SKM-1 treated with dmso at 0.1 percent for 144 hours (cell line): ENCODE measurements around the gene RNF113A.
"Not testable (repeated sequence)": the region's sequence is repeated elsewhere in the genome, so short reads cannot be mapped to it uniquely, and the experiment has no call there.

Experiments
- DNase-seq: peaks from one replicate; lab custom pipeline; 2025; ENCODE audit not compliant: unreplicated experiment; lab: John Stamatoyannopoulos, UW

Gene RNF113A

DNA sequence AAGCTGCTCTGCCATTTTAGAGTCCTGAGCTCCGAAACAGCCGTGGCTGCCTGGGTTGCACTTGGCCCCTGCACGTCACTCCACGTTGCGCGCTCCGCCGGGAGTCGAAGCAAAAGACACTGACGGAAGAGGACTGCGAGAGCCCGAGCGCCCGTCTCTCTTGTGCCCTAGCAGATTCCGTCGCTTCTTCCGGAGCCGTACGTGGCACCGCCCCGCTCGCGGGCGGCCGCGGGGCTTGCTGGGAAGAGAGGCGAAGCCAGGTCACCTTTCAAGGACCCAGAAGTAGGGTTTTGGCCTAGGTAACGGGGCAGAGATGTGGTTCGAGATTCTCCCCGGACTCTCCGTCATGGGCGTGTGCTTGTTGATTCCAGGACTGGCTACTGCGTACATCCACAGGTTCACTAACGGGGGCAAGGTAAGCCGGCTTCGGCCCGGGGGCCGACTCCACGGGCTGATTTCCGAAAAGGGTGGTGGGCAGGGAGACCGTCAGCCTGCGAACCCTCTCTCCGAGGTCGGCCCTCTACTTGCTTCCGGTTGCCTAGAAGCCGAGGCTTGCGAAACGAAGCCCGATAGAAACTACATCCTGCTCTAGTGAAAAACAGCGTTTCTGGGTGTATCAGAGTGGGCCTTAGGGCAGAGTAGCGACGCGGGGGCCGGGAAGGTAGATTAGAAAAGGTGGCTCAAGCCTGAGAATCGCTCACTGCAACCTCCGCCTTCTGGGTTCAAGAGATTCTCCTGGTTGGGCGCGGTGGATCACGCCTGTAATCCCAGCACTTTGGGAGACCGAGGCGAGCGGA lies at the start of gene RNF113A, which contains the start of gene NDUFA1:
TSS of gene RNF113A (minus strand) at position 135 of the 797 bp plus-strand sequence. CDS start at position 15, 120 bp downstream.
TSS of gene NDUFA1 (plus strand) at position 234 of the 797 bp plus-strand sequence. CDS start at position 314, 80 bp downstream.
- DNase-seq, result peak; percentile 82

DNA sequence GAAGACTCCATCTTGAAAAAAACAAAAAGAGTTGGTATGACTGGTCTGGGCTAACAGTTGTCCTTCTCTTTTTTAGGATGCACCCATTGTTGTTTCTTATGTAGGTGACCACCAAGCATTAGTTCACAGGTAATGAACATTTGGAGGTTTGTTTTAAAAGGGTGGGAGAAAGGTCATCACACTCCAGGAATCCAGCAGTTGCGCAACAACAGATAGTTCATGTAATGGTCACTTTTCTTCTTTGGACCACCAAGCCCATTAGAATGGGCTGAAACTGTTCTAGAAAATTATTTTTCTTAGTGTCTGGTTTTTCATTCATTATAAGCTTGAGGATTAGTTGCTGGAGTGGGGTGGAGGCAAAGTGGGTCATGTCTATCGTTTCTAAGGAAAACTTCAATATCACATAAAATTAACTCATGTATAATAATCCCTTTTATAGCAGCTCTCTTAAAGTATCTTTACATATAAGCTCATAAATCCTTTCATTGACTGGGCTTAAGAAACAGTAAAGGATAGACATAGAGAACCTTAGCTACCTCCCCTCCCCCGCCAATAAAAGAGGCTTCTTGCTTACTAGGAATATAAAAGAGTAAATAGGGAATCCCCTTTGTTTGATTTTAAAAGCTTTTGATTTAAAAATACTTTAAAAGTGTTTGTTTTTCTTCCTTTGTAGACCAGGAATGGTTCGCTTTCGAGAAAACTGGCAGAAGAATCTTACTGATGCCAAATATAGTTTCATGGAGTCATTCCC lies 48.5 kb upstream of the RNF113A start:
- no peak for DNase-seq

DNA sequence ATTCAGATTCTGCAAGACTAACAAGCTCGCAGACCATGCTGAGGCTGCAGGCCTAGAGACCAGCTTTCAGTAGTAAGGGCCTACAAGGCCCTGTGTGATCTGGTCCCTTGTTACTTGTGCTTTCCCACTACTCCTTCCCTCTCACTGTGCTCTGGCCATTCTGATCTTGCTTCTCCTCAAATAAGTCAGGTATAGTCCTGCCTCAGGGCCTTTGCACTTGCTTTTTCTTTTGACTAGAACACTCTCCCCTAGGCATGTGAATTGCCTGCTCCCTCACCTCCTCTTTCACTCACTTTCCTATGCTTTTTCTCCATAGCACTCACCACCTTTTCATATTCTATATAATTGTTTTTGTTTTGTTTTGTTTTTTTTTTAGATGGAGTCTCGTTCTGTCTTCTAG lies 46.3 kb upstream of the RNF113A start:
- no peak for DNase-seq

- no peak for DNase-seq
Observed at GRCh38 chrX:119916310-119916709, 44.8 kb upstream of the RNF113A start.

DNA sequence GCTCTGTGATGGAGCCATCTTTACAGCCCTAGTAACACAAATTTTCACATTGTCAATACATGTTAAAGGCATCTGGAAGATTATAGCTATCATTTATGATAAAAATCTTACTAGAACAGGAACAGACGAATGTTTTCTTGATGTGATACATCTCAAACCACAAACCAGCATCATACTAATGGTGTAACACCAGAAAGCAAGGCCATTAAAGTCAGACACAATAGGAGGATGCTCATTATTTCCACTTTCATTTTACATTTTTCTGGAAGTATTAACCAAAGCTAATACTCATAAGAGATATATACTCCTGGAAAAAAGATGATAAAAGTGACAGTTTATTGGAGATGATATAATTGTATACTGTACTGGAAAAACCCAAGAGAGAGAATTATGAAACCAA lies 29.4 kb upstream of the RNF113A start:
- DNase-seq, result no peak

GRCh38 chrX:119899125-119899524 lies 27.6 kb upstream of the RNF113A start:
- peak; percentile 63 for DNase-seq

GRCh38 chrX:119895843-119896326 lies 24.4 kb upstream of the RNF113A start, which contains the start of gene AKAP14:
Gene AKAP14 (plus strand): TSS chrX:119895893. CDS start chrX:119903224, 7,331 bp downstream.
- no peak for DNase-seq

- DNase-seq, result not testable (repeated sequence)
Observed at GRCh38 chrX:119891961-119892692, 20.6 kb upstream of the RNF113A start.

DNA sequence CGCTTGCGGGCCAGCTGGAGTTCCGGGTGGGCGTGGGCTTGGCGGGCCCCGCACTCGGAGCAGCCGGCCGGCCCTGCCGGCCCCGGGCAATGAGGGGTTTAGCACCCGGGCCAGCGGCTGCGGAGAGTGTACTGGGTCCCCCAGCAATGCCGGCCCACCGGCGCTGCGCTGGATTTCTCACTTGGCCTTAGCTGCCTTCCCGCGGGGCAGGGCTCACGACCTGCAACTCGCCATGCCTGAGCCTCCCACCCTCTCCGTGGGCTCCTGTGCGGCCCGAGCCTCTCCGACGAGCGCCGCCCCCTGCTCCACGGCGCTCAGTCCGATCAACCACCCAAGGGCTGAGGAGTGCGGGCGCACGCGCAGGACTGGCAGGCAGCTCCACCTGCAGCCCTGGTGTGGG lies 19.1 kb upstream of the RNF113A start:
- DNase-seq, result not testable (repeated sequence)

DNA sequence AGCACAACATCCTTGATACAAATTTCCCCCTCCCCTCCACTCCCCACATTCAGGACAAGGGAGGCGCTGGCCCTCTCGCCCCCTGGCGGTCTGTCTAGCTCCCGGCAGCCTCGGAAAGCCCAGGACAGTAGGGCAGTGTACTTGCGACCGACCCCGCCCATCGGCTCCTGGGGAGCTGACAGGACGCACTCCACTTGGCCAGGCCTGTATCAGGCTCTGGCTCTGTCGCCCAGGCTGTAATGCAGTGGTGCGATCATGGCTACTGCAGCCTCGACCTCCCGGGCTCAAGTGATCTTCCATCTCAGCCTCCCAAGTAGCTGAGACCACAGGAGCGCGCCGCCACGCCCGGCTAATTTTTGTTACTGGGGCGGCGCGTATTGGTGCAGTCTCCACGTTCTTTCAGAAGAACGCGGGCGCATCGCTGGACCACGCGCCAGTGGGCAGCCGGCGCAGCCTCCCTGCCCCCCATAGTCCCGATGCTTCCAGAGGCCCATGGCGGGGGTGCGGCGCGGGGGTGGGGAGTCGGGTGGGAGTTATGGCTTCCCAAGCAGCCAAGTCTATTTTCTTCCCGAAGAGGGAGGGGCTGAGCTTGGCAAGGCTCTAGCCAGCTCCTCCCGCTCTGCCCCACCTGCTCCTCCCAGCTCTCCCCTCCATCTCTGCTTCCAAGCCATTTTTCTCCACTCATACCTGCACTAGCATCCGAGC lies 16.3 kb upstream of the RNF113A start:
- peak; percentile 44 for DNase-seq

- DNase-seq, result no peak
Observed at GRCh38 chrX:119885554-119886428, 14.3 kb upstream of the RNF113A start.

DNA sequence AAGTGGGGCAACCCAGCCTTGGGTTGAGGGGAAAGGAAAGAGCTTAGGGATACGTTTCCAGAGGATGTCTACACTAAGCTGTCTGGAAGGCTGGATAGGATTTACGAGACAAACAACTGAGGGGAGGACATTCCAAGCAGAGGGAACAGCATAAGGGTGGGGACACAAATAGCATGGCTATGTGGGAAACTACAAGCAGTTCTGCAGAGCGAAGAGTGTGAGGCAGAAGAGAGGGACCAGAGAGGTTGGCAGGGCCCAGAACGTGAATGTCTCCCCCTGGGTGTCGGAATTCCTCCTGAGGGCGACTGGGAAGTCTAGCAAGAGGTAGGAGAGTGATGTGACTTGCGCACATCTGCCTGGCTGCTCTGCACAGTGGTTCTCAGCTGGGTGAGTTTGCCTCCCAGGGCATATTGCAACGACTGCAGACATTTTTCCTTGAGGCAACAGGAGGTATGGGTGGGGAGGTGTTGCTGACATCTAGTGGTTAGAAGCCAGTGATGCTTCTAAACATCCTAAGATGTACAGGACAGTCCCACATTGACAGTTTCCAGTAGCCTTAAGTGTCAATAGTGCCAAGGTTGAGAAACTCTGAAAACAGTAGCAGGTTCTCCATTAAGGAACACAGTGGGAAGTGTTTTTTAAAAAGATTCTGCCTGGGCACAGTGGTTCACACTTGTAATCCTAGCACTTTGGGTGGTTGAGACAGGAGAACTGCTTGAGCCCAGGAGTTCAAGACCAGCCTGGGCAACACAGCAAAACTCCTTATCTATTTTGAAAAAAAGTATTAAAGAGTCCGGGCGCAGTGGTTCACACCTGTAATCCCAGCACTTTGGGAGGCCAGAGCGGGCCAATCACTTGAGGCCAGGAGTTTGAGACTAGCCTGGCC lies 9.3 kb upstream of the RNF113A start:
- peak; percentile 16 for DNase-seq

- no peak for DNase-seq
Observed at GRCh38 chrX:119880076-119880475, 8.5 kb upstream of the RNF113A start.

DNA sequence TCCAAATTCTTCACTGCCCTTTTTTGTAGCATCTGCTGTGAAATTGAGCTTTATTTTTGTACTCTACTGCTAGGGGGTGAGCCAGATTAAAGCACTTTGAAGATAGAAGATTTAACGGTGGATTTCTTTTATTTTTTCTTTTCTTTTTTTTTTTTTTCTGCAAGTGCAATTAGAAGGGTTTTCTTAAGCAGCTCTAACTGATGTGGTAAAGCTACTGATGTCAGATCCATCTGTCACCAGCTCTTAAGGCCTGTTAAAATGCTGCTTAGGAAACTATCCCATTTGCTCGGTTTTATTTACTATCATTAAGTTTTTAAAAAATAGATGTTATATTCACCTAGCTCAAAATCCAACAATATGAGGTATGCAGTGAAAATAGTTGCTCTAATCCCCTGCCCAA lies 7.2 kb upstream of the RNF113A start:
- DNase-seq, result no peak

- peak; percentile 25 for DNase-seq
Observed at GRCh38 chrX:119871245-119871598, 311 bp downstream of the RNF113A start.

DNA sequence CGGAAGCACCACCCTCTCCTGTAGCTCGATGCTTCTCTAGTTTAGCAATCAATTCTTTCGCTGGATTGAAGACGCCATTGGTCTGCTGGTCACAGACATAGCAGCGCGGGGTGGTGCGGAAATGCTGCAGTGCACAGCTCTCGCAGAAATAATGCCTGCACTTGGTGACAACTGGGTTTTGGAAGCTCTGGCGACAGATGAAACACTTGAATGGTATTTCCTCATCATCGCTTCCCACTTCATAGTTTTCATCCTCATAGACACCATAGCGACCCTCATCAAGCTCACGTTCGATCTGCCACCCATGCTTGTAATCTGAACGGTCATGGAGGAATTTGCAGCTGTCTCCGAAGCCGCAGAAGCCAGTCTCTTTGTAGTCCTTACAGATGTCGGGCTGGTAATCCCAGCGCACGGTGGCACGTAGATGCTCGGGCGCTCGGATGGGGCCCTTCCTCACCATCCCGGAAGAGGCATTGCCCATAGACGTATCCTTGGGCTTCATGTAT lies 854 bp downstream of the RNF113A start:
- DNase-seq, result no peak

GRCh38 chrX:119853444-119853843 lies 18.1 kb downstream of the RNF113A start:
- no peak for DNase-seq
